Glutamatergic neuron (in vitro differentiated cells): ENCODE data around the gene CDHR2. TPM values are rescaled to one million over a fixed set of nuclear protein-coding genes. Genes with fewer than 3 reads are reported as not detected.

Experiments
- DNase-seq: peaks from one replicate; pipeline ENCODE4 v3.0.0; 2022
- H3K27ac Mint-ChIP-seq: one replicate; pipeline ENCODE4 v1.8.0; 2020; ENCODE audit warnings: mild to moderate bottlenecking, mixed read lengths, inconsistent platforms; ENCODE audit not compliant: unreplicated experiment
- H3K27me3 Mint-ChIP-seq: one replicate; pipeline ENCODE4 v1.8.0; 2020; ENCODE audit warnings: mild to moderate bottlenecking, moderate library complexity, mixed read lengths, inconsistent platforms; ENCODE audit not compliant: unreplicated experiment
- H3K36me3 Mint-ChIP-seq: one replicate; pipeline ENCODE4 v1.8.0; 2020; ENCODE audit warnings: mild to moderate bottlenecking, mixed read lengths, inconsistent platforms; ENCODE audit not compliant: unreplicated experiment
- H3K4me1 Mint-ChIP-seq: one replicate; pipeline ENCODE4 v1.8.0; 2020; ENCODE audit warnings: mild to moderate bottlenecking, low read depth, mixed read lengths, inconsistent platforms; ENCODE audit not compliant: unreplicated experiment
- H3K4me3 Mint-ChIP-seq: one replicate; pipeline ENCODE4 v1.8.0; 2020; ENCODE audit warnings: mild to moderate bottlenecking, mixed read lengths, inconsistent platforms; ENCODE audit not compliant: unreplicated experiment
- H3K9me3 Mint-ChIP-seq: one replicate; pipeline ENCODE4 v1.8.0; 2020; ENCODE audit warnings: mild to moderate bottlenecking, moderate library complexity, mixed read lengths, inconsistent platforms; ENCODE audit not compliant: unreplicated experiment
- total RNA-seq: library from RNA; stranded (reverse); fragmentation: NEBNext Ultra II Directional; extraction: Animal tissue kit (Norgen Biotek cat#: 25700); gene quantifications from one replicate; pipeline ENCODE4 v1.2.1, GENCODE V29; 2021; ENCODE audit not compliant: unreplicated experiment
- TF ChIP-seq, protein P1 (sequence below): fragments of 200-600 bp; sonication (generic); IDR thresholded peaks from one replicate; pipeline ENCODE4 v1.5.0; 2021; ENCODE audit not compliant: partially characterized antibody, unreplicated experiment

Gene CDHR2
- total RNA-seq, 1 donor from 2014 or later: 0.29 TPM

DNA sequence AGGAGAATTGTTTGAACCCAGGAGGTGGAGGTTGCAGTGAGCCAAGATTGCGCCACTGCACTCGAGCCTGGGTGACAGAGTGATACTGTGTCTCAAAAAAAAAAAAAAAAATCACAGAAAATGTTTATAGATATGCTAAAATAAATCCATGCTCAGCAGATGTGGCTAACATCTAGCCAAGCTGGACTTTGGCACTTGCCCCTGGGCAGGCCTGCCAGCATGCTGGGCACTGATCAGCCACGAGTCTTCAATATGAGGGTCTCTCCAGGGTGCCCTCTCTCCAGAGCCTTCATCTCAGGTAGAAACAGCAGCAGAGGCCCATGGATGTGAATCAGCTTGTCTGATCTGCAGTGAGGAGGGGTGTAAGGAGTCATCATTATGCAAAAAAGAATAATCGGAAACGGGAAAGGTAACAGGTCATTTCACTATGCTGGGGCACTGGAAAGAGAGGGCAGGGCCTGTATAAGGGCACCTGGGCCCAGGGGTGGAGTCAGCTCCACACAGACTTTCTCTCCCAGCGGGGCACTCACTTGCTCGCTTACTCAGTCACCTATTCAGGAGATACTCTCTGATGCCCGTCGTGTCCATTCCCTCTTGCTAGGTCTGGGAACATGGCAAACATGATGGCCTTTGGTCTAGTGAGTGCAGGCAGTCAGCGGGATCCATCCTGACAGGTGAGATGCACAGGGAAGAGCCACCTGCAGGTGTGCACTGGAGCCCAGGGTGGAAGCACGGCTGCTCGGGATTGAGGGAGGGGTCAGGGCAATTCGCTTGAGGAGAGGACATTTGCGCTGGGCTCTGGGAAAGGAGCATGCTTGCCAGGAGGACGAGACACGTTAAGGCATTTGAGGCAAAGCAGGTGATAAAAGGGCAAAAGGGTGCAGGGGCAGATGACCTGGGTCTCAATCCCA, 29.1 kb upstream of the CDHR2 start:
- H3K4me3 Mint-ChIP-seq: no peak overlapping the region
- no peak for DNase-seq
- peak overlapping the region; percentile 35 for H3K27ac Mint-ChIP-seq
- H3K4me1 Mint-ChIP-seq: no peaks in the 10 kb centered on the region
- H3K27me3 Mint-ChIP-seq: peaks cover 2% of the 10 kb centered on the region
- TF ChIP-seq, protein P1, sequence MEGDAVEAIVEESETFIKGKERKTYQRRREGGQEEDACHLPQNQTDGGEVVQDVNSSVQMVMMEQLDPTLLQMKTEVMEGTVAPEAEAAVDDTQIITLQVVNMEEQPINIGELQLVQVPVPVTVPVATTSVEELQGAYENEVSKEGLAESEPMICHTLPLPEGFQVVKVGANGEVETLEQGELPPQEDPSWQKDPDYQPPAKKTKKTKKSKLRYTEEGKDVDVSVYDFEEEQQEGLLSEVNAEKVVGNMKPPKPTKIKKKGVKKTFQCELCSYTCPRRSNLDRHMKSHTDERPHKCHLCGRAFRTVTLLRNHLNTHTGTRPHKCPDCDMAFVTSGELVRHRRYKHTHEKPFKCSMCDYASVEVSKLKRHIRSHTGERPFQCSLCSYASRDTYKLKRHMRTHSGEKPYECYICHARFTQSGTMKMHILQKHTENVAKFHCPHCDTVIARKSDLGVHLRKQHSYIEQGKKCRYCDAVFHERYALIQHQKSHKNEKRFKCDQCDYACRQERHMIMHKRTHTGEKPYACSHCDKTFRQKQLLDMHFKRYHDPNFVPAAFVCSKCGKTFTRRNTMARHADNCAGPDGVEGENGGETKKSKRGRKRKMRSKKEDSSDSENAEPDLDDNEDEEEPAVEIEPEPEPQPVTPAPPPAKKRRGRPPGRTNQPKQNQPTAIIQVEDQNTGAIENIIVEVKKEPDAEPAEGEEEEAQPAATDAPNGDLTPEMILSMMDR: no peak
- H3K9me3 Mint-ChIP-seq: no peaks in the 10 kb centered on the region
- H3K36me3 Mint-ChIP-seq: no peaks in the 10 kb centered on the region

DNA sequence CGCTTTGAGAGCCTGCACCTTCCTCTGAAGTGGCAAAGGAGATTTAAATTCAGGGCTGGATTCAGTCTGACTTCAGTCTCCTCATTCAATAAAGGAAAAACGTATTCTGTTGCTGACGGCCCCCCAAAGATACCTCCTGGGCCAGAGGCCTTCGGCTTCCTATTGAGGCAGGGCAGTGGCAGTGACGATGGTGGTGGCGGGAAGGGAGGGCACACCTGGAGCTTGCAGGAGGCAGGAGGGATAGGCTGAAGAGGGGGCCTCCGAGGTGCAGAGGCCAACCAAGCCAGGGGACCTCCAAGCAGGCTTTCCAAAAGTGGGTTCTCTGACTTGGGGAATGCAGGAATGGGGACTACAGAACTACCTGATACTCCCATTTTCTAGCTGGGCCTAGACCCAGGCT, 27.9 kb upstream of the CDHR2 start:
- Mint-ChIP-seq H3K4me3 (no peak overlapping the region), H3K36me3 (no peaks in the 10 kb centered on the region), H3K27ac (no peak overlapping the region), H3K27me3 (peaks cover 2% of the 10 kb centered on the region), H3K9me3 (peaks cover 1% of the 10 kb centered on the region), H3K4me1 (no peaks in the 10 kb centered on the region)
- no peak for DNase-seq
- TF ChIP-seq, protein P1: no peak

DNA sequence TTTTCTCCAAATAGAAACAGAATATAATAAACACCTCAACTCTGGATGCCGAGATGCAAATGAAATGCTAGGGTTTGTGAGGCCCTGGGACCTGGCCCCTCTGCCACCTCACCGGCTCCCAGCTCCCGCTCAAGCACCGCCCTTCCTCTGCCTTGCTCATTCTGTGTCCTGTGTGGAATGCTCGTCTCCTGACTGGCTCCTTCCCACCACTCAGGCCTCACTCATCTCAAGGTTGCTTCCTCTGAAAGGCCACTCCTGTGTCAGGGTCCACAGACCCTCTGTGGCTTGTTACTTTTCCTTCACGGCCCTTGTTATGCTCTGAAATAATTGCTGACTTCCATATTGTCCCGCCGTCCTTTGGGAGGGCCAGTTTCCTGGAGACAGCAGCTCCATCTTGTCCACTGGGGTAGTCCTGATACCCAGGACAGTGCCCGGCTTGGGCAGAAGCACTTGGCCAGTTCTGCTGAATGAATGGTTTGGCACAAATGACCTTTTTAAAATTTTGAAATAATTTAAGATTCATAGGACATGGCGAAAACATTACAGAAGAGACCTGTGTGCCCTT, 27.4 kb upstream of the CDHR2 start:
- TF ChIP-seq, protein P1: no peak
- Mint-ChIP-seq H3K9me3 (peaks cover 1% of the 10 kb centered on the region), H3K27me3 (peaks cover 2% of the 10 kb centered on the region), H3K4me3 (no peak overlapping the region), H3K4me1 (no peaks in the 10 kb centered on the region), H3K36me3 (no peaks in the 10 kb centered on the region), H3K27ac (no peak overlapping the region)
- DNase-seq: no peak

DNA sequence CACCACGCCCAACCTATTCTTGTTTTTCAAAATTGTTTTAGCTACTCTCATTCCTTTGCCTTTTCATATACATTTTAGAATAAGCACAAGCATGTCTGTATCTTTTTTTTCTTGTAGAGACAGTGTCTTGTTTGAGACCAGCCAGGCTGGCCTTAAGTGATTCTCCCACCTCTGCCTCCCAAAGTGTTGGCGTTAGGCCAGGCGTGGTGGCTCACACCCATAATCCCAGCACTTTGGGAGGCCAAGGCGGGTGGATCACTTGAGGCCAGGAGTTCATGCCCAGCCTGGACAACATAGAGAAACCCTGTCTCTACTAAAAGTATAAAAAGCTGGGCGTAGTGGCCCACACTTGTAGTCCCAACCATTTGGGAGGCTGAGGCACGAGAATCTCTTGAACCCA, 25.0 kb upstream of the CDHR2 start:
- TF ChIP-seq, protein P1: no peak
- Mint-ChIP-seq H3K36me3 (no peaks in the 10 kb centered on the region), H3K4me3 (no peak overlapping the region), H3K4me1 (peaks cover 6% of the 10 kb centered on the region), H3K27me3 (peaks cover 2% of the 10 kb centered on the region), H3K27ac (no peak overlapping the region), H3K9me3 (peaks cover 1% of the 10 kb centered on the region)
- no peak for DNase-seq

DNA sequence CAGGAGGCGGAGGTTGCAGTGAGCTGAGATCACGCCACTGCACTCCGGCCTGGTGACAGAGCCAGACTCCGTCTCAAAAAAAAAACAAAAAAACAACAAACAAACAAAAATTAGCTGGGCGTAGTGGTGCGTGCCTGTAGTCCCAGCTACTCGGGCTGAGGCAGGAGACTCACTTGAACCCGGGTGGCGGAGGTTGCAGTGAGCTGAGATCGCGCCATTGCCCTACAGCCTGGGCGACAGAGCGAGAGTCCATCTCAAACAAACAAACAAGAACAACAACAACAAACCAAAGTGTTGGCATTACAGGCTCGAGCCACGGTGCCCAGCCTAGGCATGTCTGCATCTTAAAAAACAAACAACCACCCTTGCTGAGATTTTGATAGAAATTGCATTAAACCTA, 24.2 kb upstream of the CDHR2 start:
- Mint-ChIP-seq H3K36me3 (no peaks in the 10 kb centered on the region), H3K4me1 (peaks cover 6% of the 10 kb centered on the region), H3K27ac (no peak overlapping the region)

More for the DNA sequence above, 24.2 kb upstream of the CDHR2 start:
- Mint-ChIP-seq H3K4me3 (no peak overlapping the region), H3K27me3 (peaks cover 2% of the 10 kb centered on the region), H3K9me3 (peaks cover 1% of the 10 kb centered on the region)
- DNase-seq: no peak
- TF ChIP-seq, protein P1: no peak
